ENCODE measurements around the gene EHMT2.
A peak's percentile ranks its signal among the peaks of the same experiment; 100 is the strongest.
"Not testable (repeated sequence)": the region's sequence is repeated elsewhere in the genome, so short reads cannot be mapped to it uniquely, and the experiment has no call there.

The EHMT2 gene

DNA sequence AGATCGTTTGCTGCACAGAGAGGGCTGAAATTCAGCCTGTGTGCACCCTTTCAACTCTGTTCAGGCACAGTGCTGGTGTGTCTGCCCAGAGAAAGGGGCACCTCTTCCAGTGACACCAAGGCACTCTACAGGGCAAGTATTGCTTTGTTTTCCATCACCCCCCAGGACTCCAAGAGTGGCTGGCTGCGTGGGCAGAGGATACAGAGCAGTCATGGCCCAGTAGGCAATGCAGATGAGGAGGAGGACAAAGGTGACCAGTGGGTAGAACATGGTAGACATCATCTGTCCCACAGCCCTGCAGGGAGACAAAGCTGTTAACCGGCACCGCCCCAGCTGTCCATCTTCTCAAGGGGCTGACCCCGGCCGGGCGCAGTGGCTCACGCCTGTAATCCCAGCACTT lies 28.2 kb downstream of the EHMT2 start:
- no peak for DNase-seq (ENCODE audit: low spot score)

DNA sequence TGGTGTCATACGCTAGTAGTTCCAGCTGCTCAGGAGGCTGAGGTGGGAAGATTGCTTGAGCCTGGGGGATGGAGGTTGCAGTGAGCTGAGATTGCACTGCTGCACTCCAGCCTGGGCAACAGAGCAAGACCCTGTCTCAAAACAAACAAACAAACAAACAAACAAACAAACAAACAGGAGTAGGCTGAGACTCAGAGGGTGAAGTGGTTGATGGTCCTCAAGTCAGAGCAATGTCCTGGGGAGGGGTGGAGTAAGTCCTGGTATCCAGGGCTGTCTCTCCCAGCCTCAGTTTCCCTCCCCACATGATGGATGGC lies 28.9 kb downstream of the EHMT2 start:
- not testable (repeated sequence) for DNase-seq (ENCODE audit: low spot score)

DNA sequence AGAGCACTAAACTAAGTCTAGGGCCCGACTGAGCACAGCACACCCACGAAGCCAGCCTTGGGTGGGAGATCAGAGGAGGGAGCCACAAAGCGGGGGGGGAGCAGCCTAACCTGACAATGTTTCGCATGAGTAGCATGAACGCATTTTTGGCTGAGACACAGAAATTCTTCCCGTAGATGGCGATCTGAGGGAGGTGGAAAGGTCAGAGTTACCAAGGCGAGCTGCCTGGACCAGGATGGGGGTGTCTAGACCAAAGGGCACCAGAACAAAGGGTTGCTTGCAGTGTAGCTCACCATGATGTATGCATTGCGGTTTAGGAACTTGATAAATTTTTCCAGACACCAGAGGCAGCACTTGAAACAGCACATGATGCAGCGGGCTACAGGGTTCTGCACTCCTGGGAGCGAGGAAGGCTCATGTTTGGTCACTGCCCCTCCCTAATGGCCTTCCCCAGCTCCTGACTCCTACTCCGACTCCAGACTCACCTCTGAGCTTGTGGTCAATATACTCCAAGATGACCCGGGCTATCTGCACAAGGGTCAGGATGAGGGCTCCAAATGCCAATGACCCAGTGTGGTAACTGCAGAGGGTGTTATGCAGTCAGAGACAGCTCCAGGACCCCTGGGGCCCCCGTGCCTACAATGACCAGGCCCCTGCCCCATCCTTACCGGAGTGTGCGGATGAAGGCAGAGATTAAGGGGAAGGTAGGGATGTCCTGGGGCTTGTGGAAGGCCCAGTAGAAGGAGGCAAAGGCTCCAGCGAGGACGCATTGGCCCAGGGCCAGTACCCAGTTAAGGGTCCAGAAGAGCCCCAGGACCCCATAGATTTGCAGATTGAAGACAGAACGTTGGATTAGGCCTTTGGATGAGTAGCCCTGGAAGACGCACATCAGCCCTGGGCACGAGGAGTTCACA lies 32.0 kb downstream of the EHMT2 start:
- DNase-seq (ENCODE audit: low spot score), result no peak

DNA sequence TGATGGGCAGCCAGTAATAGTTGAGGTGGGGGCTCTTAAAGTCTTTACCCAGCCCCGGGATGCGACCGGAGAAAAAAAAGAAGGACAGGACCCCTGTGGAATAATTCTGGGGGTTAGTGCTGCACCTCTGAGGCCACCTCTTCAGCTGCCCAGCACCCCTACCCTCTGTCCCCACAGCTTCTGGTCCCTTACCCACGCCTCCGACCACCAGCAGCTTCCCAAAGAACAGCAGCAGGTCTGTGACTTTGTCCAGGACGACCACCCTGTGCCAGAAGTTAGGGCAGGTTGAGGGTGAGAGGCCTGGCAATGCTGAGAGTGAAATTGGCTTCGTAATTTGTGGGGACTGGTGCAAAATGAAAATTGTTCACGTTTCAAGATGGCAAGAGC lies 32.7 kb downstream of the EHMT2 start:
- DNase-seq (ENCODE audit: low spot score), result no peak

DNA sequence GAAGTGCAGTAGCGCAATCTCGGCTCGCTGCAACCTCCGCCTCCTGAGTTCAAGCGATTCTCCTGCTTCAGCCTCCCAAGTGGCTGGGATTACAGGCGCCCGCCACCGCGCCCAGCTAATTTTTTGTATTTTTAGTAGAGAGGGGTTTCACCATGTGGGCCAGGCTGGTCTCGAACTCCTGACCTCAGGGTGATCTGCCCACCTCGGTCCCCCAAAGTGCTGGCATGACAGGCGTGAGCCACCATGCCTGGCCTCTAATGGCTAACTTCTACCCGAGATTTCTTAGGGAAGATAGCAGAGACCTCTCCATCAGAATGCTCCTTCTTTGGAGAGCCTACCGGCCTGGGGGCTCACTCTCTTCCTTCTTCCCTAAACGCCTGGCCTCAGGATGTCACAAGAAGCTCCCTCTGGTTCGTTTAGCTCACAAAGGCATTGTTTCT lies 33.4 kb downstream of the EHMT2 start:
- DNase-seq (ENCODE audit: low spot score), result not testable (repeated sequence)

DNA sequence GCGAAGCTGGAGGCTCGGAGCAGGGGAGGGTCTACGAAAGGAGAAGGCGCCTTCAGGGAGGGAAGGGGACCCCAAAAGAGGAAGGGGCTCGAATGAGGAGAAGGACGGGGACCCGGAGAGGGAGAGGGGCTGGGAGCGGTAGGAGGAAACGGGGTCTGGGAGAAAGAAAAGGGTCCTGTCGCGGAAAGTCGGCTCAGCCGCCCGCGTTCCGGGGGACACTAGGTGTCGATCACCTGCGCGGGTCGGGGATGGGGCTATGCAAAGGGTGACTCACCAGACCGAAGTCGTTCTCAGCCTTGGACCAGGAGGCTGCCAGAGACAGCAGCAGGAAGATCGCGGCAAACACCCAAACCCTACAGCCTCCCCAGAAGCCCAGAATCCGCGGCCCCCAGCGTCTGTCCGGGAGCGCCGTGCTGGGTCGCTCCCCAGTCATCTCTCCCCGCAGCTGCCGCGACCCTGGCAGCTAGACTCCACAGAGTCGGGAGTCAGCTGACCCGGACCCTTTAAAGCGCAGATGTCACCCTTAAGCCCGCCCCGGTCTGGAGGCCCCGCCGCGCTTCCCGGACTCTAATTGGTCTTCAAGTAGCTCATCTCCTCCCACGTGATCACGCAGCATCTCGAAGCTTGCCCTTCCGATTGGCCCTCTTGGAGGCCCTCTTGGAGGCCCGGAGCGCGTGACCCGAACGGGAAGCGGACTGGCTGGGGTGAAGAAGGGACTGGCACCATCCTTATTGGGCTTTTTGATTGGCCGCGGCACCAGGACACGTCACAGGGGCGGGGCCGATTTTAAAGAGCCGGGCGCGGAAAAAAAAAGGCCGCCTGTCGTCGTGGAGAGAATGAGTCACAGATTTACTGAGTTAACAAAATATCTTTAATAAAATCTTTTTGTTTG lies 34.9 kb downstream of the EHMT2 start, which contains the start of gene NEU1:
Gene NEU1 (minus strand): TSS at position 478 of the 892 bp plus-strand sequence. CDS start 45 bp downstream, at position 433.
- DNase-seq (ENCODE audit: low spot score), result peak; percentile 100

DNA sequence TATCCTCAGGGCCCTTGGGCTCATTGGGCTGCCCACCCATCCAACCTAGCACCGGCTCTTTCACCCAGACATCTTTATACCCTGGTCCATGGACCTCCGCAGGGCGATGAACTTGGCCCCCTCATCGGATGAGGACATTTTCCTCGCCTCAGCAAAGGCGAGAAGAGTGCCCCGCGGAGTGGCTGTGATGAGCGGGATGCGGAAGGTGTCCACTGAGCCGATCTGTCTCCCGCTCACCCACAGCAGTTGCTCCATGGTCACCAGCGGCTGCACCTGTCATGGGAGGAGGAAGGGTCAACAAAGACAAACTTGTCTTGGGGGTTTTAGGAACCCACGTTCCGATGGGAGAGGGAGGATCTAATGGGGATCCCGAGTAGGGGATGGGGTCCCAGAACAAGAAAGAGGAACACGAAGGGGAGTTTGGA lies 35.6 kb downstream of the EHMT2 start:
- no peak for DNase-seq (ENCODE audit: low spot score)

DNA sequence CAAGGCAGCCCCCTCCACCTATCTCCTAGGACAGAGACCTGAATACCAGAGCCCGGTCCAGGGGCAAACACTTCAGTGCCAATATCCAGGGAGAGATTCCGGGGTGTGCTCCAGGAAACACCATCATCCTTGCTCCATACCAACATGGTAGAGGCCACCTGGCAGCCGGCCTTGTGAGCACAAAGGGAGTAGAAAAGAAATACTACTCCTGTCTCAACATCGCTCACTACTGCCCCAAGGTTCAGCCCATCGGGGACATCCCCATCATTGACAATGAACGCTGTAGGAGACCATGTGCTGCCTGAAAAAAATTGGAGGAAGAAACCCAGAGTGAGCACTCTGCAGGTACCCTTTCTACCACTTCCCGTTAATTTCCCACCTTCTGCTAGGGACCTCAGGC lies 36.3 kb downstream of the EHMT2 start:
- DNase-seq (ENCODE audit: low spot score), result no peak

DNA sequence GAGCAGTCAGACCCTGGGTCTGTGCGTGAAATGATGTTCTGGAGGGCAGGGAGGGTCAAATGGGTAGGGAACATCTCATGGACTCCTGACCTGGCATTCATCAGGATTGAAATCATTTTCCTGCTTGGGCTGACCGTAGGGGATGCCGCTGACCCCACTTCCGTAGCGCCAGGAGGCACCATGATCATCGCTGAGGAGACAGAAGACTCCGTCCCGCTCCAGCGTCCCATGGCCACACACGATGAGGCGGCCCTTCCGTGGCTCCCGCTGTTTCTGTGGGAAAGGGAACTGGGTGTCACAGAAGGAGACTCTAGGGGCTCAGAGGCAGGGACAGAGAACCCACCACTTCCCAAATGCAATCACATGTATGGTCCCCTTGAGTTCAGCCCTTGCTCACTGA lies 37.1 kb downstream of the EHMT2 start:
- DNase-seq (ENCODE audit: low spot score), result no peak

DNA sequence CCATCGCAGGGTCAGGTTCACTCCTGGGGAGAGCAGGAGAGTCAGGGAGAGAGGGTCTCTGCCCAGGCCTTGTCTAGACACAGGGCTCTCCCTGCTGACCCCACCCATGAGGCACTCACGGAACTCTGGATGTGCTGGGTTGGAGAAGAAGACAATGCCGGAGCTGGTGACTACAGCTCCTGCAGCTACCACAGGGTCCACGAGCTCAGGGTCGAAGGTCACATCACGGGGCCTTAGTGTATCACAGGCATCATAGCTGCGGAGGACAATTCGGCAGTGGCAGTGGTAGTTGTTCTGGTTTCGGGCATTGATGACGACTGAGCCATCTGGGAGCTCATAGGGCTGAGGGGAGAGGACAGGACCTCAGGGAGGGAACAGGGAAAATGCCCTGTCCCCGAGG lies 37.6 kb downstream of the EHMT2 start:
- no peak for DNase-seq (ENCODE audit: low spot score)

DNA sequence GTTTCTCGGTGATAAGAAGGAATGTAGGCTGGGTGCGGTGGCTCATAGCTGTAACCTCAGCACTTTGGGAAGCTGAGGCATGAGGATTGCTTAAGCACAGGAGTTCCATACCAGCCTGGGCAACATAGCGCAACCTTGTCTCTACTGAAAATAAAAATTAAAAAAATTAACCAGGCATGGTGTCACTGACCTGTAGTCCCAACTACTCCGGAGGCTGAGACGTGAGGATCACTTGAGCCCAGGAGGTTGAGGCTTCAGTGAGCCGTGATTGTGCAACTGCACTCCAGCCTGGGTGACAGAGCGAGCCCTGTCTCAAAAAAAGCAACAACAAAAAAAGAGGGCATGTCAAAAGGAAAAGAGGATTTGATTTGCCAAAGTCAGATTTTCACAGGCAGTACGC lies 38.8 kb downstream of the EHMT2 start:
- no peak for DNase-seq (ENCODE audit: low spot score)

DNA sequence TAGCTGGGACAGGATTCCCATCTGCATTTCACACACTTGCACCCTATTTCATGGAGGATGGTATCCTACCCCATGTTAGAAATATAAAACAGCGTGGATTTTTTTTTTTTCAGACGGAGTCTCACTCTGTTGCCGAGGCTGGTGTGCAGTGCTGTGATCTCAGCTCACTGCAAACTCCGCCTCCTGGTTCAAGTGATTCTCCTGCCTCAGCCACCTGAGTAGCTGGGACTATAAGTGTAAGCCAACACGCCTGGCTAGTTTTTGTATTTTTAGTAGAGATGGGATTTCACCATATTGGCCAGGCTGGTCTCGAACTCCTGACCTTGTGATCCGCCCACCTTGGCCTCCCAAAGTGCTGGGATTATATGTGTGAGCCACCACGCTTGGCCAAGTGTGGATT lies 39.7 kb downstream of the EHMT2 start:
- DNase-seq (ENCODE audit: low spot score), result not testable (repeated sequence)

DNA sequence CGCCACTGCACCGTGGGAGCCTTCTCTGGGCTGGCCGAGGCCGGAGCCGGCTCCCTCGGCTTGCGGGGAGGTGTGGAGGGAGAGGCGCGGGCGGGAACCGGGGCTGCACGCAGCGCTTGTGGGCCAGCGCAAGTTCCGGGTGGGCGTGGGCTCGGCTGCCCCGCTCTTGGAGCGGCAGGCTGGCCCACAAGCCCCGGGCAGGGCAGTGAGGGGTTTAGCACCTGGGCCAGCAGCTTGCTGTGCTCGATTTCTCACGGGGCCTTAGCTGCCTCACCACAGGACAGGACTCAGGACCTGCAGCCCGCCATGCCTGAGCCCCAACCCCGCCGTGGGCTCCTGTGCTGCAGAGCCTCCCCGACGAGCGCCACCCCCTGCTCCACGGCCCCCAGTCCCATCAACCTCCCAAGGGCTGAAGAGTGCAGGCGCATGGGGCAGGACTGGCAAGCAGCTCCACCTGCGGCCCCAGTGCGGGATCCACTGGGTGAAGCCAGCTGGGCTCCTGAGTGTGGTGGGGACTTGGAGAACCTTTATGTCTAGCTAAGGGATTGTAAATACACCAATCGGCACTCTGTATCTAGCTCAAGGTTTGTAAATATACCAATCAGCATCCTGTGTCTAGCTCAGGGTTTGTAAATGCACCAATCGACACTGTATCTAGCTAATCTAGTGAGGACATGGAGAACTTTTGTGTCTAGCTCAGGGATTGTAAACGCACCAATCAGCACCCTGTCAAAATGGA lies 45.3 kb downstream of the EHMT2 start:
- not testable (repeated sequence) for DNase-seq (ENCODE audit: low spot score)

DNA sequence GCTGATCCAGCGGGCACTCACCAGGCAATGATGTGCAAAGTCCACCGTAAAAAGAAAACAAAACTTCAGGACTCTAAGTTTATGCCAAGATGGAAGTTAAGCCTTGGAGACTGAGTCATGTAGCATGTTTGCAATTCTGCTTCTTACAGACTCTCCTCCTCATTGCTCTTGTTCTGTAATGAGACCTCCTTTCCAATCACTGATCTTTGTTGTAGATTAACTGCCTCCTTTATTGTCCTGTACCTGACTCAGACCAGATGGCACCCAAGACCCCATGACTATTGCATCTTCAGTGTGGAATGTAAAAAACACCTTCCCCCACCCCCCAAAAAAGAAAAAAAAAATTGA lies 46.0 kb downstream of the EHMT2 start:
- no peak for DNase-seq (ENCODE audit: low spot score)

DNA sequence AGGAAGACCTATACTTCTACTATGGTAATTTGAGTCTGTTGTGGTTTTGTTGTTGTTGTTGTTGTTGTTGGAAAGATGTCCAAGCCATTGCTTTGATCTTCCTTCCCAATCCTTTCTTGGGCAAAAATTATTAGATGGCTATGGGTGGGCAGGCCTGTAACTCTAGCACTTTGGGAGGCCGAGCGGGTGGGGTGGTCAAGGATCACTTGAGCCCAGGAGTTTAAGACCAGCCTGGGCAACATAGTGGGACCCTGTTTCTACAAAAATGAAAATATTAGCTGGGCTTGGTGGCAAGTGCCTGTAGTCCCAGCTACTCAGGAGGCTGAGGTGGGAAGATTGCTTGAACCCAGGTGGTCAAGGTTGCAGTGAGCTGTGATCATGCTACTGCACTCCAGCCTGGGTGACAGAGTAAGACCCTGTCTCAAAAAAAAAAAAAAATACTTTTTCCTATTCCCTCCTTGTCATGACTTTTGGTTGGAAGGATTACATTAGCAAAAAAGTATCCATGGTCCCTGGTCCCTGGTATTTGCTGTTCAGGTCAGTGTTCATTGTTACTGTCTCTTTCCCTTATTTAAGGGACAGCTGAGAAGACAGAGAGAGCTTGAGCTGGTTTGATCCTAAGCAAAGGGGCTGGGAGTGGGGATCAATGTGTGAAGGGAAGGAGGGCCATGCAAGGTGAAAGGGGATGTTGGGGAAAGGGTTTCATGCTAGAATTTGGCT lies 46.6 kb downstream of the EHMT2 start:
- DNase-seq (ENCODE audit: low spot score), result no peak

DNA sequence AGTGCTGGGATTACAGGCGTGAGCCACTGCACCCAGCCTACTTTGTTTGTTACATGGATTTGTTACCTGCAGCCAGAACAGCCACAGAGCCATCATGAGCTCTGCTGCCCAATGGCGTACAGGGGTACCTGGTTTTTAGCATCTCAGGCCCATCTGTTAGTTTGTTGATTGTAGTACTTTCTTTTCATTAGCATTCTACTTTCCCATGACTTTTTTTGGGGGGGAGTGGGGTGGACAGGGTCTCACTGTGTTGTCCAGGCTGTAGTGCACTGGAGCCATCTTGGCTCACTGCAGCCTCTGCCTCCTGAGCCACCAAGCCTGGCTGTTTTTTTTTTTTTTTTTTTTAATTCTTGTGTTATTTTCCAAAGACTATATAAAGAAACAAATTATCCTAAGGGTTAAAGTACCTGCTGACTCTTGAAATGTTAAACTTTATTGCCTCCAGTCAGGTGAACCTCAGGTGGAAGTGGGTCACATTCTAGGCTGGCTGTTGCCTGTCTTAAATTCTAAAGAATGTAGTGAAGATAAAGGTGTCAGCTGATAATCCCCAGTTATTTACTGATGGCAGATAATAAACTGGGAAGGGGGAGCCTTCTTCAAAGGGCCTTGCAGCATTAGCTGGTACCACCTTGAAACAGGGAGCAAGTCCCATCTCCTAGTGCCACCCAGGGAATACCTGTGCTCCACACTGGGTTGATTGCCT lies 50.1 kb downstream of the EHMT2 start:
- no peak for DNase-seq (ENCODE audit: low spot score)

DNA sequence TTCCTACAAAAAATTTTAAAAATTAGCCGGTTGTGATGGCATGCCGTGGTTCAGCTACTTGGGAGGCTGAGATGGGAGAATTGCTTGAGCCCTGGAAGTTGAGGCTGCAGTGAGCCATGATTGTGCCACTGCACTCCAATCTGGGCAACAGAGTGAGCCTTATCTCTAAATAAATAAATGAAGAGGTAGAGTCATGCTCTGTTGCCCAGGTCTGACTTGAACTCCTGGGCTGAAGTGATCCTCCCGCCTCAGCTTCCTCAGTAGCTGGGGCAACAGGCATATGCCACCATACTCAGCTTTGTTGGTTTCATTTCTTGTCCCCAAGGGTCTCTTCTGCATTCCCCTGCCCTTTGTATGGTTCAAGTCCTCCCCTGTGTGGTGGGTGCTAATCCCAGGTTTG lies 53.0 kb downstream of the EHMT2 start:
- DNase-seq (ENCODE audit: low spot score), result no peak

DNA sequence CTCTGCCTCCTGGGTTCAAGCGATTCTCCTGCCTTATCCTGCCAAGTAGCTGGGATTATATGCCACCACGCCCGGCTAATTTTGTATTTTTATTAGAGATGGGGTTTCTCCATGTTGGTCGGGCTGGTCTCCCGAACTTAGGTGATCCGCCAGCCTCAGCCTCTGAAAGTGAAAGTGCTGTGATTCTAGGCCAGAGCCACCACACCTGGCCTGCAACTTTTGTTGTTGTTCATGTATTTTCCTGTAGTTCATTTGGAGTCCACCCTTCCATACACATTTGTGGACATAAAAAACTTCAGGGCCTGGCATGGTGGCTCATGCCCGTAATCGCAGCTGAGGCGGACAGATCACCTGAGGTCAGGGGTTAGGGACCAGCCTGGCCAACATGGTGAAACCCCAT lies 55.4 kb downstream of the EHMT2 start:
- DNase-seq (ENCODE audit: low spot score), result no peak

DNA sequence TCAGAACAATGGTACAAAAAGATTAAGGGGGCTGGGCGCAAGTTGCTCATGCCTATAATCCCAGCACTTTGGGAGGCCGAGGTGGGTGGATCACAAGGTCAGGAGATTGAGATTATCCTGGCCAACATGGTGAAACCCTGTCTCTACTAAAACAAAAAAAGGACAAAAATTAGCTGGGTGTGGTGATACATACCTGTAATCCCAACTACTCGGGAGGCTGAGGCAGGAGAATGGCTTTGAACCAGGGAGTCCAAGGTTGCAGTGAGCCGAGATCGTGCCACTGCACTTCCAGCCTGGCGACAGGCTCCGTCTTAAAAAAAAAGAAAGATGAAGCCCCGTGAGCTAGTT lies 57.7 kb downstream of the EHMT2 start:
- not testable (repeated sequence) for DNase-seq (ENCODE audit: low spot score)

DNA sequence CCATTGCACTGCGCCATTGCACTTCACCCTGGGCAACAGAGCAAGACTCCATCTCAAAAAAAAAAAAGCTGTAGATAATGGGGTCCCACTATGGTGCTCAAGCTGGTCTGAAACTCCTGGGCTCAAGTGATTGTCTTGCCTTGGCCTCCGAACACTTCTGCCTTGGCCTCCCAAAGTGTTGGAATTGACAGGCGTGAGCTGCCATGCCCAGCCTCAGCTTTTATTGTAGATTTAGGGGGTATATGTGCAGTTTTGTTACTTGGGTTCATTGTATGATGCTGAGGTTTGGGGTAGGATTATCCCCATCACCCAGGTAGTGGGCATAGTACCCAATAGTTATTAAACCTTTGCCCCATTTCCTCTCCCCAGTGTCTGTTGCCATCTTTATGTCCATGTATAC lies 58.5 kb downstream of the EHMT2 start:
- no peak for DNase-seq (ENCODE audit: low spot score)

DNA sequence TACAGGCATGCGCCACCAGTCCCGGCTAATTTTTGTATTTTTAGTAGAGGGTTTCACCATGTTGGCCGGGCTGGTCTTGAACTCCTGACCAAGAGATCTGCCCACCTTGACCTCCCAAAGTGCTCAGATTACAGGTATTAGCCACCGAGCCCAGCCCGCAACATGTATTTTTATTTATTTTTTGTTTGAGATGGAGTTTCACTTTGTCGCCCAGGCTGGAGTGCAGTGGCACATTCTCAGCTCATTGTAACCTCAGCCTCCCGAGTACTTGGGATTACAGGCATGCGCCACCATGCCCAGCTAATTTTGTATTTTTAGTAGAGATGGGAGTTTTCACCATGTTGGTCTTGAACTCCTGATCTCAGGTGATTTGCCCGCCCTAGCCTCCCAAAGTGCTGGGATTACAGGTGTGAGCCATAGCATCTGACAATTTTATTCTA lies 59.4 kb downstream of the EHMT2 start:
- DNase-seq (ENCODE audit: low spot score), result not testable (repeated sequence)
